Measurements from ENCODE around the gene MRPL53. TPM values are rescaled to one million over a fixed set of nuclear protein-coding genes. Genes with fewer than 3 reads are reported as not detected.

Gene MRPL53
- total RNA-seq, 1 experiment from 2014 or later = 86.9 TPM

DNA sequence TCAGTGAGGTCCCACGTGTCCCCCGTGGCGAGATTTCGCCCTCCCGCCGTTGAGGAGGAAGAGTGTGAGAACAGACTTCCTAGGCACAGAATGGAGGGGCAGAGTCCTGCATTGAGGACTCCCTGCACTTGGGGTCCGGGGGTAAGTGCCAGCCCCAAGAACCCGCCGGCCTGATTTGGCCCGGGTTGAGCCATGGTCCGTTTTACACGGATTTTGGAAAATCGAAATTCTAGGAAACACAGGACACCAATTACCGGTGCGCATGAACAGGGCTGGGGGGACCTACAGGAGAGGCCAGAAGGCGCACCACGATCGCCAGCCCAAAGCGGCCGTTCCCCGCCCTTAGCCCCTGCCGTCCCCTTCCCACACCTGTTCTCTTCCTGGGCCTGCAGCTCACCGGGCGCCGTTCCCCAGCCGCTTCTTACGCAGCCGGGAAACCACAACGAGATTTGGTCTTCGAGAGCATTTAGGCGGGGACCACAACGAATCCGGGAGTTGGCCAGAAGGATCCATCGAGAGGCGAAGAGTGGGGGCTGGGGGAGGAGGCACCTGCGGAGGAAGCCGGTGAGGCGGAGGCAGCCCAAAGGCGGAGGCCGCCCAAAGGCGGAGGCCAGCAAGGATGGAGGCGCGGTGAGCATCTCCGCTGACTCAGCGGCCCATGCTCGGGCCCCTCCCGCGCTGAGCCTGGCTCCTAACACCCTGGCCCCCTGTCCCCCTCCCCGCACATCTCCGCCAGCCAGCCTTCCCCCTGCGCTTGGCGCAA is 41.3 kb upstream of the MRPL53 start:
- Histone ChIP-seq H3K4me3 (ENCODE audit: low read length) (peak overlapping the region; percentile 69), H3K9me3 (ENCODE audit: low read length) (no peaks in the 10 kb centered on the region), H3K4me1 (ENCODE audit: insufficient read depth, low read length) (0 out of 2 replicates have a peak, but pooled peaks cover 3% of the 10 kb centered on the region), H3K79me2 (ENCODE audit: low read length) (no peaks in the 10 kb centered on the region), H3K27me3 (ENCODE audit: low read length) (no peaks in the 10 kb centered on the region), H2AFZ (ENCODE audit: low read length) (peak overlapping the region; percentile 91), H3K9me2 (replicated peaks; ENCODE audit: low read length) (no peaks in the 10 kb centered on the region), H3K4me2 (ENCODE audit: low read length) (peak overlapping the region; percentile 82), H3K27ac (ENCODE audit: low read length) (no peak overlapping the region), H4K20me1 (ENCODE audit: low read length) (no peaks in the 10 kb centered on the region), H3K9ac (ENCODE audit: low read length) (peak overlapping the region; percentile 33; the same call in 1 of the 2 replicates), H3F3A (ENCODE audit: low read length, unreplicated experiment) (no peaks in the 10 kb centered on the region), H3K36me3 (ENCODE audit: low read depth, low read length) (no peaks in the 10 kb centered on the region)
- TF ChIP-seq EZH2phosphoT487 (IDR thresholded peaks at IDR 0.05; ENCODE audit: borderline replicate concordance, low read length) (no peak), EZH2 (IDR thresholded peaks at IDR 0.05; ENCODE audit: low read length, unreplicated experiment) (no peak)
- TF ChIP-seq, protein P1, sequence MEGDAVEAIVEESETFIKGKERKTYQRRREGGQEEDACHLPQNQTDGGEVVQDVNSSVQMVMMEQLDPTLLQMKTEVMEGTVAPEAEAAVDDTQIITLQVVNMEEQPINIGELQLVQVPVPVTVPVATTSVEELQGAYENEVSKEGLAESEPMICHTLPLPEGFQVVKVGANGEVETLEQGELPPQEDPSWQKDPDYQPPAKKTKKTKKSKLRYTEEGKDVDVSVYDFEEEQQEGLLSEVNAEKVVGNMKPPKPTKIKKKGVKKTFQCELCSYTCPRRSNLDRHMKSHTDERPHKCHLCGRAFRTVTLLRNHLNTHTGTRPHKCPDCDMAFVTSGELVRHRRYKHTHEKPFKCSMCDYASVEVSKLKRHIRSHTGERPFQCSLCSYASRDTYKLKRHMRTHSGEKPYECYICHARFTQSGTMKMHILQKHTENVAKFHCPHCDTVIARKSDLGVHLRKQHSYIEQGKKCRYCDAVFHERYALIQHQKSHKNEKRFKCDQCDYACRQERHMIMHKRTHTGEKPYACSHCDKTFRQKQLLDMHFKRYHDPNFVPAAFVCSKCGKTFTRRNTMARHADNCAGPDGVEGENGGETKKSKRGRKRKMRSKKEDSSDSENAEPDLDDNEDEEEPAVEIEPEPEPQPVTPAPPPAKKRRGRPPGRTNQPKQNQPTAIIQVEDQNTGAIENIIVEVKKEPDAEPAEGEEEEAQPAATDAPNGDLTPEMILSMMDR (conservative IDR thresholded peaks at IDR 0.05; ENCODE audit: low read depth, low read length) = no peak
- peak; percentile 49 for DNase-seq
- ATAC-seq = peak; percentile 59
- ChIA-PET CTCF (interaction anchor here (0.8 kb wide), 1 partner anchor 30 kb away, joined by 7 read pairs; no protein-coding TSS in a partner anchor), POLR2A (ENCODE audit: unreplicated experiment) (no interaction called here)
- intact Hi-C loops (cut with micrococcal nuclease) = no loop called here
- BruUV-seq (replicated peaks) = no TSS peak

DNA sequence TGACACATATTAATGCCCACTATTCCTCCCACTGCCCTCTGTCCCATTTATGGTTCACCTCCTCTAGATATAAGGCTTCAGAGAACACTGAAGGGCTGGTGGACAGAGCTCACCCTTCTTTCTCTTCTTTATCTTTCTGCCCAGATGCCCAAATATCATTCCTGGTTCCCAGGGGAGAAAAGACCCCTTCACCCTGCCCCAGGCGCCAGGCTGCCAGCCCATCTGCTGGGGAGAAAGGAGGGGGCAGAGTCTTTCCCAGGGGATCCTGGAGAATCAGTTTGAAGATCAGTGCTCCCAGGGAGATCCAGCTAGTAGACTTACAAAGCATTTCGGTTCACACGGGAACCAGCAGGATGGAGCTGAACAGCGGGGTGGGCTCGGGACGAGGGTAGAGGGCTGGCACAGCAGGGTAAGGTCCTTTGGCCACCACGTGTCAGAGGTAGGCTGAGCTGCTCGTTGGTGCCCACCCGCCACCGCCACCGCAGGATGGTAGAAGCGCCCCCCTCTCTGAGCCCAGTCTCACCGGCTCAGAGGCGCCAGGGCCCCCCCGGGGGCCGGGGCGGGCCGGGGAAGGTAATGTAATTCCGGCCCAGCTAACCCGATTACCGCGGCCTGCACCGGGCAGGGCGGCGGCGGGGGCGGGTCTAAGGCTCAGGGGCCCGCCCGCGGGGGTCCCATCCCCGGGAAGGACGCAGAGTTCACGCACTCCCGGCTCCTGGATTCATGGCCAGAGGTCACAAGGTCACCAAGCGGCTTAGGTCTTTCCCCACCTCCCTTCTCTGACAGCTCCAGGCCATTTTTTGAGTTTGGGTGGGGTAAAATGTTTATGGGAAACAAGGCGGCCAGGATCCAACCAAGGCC is 40.5 kb upstream of the MRPL53 start:
- Histone ChIP-seq H3K4me3 (ENCODE audit: low read length) (peak overlapping the region; percentile 69), H3K36me3 (ENCODE audit: low read depth, low read length) (no peaks in the 10 kb centered on the region), H3K9me3 (ENCODE audit: low read length) (no peaks in the 10 kb centered on the region), H3K9ac (ENCODE audit: low read length) (peak overlapping the region; percentile 33; the same call in 1 of the 2 replicates), H3K4me2 (ENCODE audit: low read length) (peak overlapping the region; percentile 82), H4K20me1 (ENCODE audit: low read length) (no peaks in the 10 kb centered on the region), H3K27me3 (ENCODE audit: low read length) (no peaks in the 10 kb centered on the region), H3F3A (ENCODE audit: low read length, unreplicated experiment) (no peaks in the 10 kb centered on the region), H3K27ac (ENCODE audit: low read length) (no peak overlapping the region), H3K4me1 (ENCODE audit: insufficient read depth, low read length) (peaks cover 8% of the 10 kb centered on the region; the same call in 1 of the 2 replicates), H3K79me2 (ENCODE audit: low read length) (no peaks in the 10 kb centered on the region), H3K9me2 (replicated peaks; ENCODE audit: low read length) (no peaks in the 10 kb centered on the region), H2AFZ (ENCODE audit: low read length) (peak overlapping the region; percentile 91)
- ChIA-PET POLR2A (ENCODE audit: unreplicated experiment) (interaction anchor here (0.5 kb wide), 2 partner anchors 42 to 282 kb away, joined by 9 to 21 read pairs; no protein-coding TSS in a partner anchor), CTCF (no interaction called here)
- TF ChIP-seq, protein P1 (conservative IDR thresholded peaks at IDR 0.05; ENCODE audit: low read depth, low read length) = no peak
- TF ChIP-seq EZH2phosphoT487 (IDR thresholded peaks at IDR 0.05; ENCODE audit: borderline replicate concordance, low read length) (no peak), EZH2 (IDR thresholded peaks at IDR 0.05; ENCODE audit: low read length, unreplicated experiment) (no peak)
- no peak for DNase-seq
- intact Hi-C loops (cut with micrococcal nuclease) = no loop called here
- ATAC-seq = no peak
- no TSS peak for BruUV-seq (replicated peaks)

All from PC-3 (cell line).